GM12874 (cell line): ENCODE measurements around the gene SARS2.
A peak's percentile ranks its signal among the peaks of the same experiment; 100 is the strongest.

Source experiments
- TF ChIP-seq, protein P1 (sequence below): IDR thresholded peaks from 2 replicates; pipeline ENCODE4 v1.5.1; 2011; ENCODE audit warnings: low read depth, mild to moderate bottlenecking, control low read depth, low read length, moderate library complexity; ENCODE audit not compliant: insufficient read depth

SARS2 gene, protein sequence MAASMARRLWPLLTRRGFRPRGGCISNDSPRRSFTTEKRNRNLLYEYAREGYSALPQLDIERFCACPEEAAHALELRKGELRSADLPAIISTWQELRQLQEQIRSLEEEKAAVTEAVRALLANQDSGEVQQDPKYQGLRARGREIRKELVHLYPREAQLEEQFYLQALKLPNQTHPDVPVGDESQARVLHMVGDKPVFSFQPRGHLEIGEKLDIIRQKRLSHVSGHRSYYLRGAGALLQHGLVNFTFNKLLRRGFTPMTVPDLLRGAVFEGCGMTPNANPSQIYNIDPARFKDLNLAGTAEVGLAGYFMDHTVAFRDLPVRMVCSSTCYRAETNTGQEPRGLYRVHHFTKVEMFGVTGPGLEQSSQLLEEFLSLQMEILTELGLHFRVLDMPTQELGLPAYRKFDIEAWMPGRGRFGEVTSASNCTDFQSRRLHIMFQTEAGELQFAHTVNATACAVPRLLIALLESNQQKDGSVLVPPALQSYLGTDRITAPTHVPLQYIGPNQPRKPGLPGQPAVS

DNA sequence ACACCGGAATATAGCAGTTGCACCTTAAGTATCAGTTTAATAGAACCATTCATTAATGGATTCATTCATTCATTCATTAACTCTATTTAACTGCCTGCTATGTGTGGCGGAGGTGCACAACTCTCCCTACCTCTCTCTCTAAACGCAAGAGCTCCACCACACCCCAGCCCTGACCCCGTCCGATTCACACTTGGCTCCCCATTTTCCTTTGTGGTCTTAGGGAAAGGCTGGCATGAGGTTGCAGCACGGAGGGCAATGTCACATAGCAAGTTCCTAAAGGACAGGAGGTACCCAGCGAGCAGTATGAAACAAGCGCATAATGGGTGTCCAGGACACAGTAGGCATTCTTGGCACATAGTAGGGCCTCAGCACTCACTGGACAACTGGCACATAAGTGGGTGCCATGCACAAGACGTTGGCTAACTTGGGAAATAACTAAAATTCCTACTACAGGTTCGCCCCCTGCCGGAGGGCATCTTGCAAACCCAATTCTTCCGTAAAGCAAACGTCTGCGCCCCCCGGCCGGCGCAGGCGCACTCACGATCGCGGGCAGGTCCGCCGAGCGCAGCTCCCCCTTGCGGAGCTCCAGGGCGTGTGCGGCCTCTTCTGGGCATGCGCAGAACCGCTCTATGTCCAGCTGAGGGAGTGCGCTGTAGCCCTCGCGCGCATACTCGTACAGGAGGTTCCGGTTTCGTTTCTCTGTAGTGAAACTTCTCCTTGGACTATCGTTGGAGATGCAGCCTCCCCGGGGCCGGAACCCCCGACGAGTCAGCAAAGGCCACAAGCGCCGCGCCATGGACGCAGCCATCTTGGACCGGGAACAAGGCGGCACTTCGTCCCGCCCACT is at the start of gene SARS2:
SARS2 (minus strand) TSS at position 835 of the 847 bp plus-strand sequence; CDS start at position 808, 27 bp downstream.
- TF ChIP-seq, protein P1, sequence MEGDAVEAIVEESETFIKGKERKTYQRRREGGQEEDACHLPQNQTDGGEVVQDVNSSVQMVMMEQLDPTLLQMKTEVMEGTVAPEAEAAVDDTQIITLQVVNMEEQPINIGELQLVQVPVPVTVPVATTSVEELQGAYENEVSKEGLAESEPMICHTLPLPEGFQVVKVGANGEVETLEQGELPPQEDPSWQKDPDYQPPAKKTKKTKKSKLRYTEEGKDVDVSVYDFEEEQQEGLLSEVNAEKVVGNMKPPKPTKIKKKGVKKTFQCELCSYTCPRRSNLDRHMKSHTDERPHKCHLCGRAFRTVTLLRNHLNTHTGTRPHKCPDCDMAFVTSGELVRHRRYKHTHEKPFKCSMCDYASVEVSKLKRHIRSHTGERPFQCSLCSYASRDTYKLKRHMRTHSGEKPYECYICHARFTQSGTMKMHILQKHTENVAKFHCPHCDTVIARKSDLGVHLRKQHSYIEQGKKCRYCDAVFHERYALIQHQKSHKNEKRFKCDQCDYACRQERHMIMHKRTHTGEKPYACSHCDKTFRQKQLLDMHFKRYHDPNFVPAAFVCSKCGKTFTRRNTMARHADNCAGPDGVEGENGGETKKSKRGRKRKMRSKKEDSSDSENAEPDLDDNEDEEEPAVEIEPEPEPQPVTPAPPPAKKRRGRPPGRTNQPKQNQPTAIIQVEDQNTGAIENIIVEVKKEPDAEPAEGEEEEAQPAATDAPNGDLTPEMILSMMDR: peak; percentile 99

GRCh38 chr19:38979812-38980211 is 49.2 kb upstream of the SARS2 start:
- TF ChIP-seq, protein P1: no peak

- TF ChIP-seq, protein P1: no peak
These were observed 47.7 kb upstream of the SARS2 start for GRCh38 chr19:38978326-38978689.

DNA sequence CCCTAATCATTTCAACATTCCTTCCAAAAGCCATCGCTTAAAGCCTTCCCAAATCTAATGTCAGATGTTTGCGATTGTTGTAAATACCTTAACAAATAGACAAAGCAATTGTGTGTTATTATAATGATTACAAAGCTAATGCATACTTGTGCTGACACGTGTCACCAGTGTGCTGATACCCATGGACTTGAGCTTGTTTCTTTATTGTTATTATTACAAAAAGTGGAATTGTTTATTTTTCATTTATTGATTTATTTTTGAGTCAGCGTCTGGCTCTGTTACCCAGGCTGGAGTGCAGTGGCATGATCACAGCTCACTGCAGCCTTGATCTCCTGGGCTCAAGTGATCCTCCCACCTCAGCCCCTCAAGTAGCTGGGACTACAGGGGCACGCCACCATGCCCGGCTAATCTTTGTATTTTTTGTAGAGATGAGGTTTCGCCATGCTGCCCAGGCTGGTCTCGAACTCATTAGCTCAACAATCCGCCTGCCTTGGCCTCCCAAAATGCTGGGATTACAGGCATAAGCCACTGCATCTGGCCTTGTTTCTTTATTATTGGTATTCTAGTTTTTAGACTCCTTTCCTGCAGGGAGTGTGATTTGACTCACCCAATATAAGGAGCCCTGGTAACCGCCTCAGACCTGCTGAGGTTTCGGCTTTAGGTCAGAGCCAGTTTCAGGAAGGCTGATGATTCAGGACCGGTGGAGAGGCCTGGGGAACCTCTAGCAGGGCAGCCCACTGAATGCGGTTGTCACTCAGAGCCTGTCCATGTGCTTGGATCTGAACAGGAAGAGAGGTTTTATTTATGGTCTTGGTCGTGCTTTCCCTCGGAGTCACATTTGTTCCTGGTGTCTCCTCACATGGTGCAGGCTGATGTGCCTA is 47.1 kb upstream of the SARS2 start:
- TF ChIP-seq, protein P1: no peak

- TF ChIP-seq, protein P1: no peak
These were observed 45.3 kb upstream of the SARS2 start for GRCh38 chr19:38975861-38976271.

GRCh38 chr19:38975214-38975860 is 44.8 kb upstream of the SARS2 start, which contains the start of gene FBXO17:
FBXO17 (minus strand) TSS chr19:38975742; CDS start chr19:38950319, 25,423 bp downstream.
- TF ChIP-seq, protein P1: no peak
